ENCODE data around the gene APH1A.
"Not testable (repeated sequence)": the region's sequence is repeated elsewhere in the genome, so short reads cannot be mapped to it uniquely, and the experiment has no call there.

- not testable (repeated sequence) for TF ChIP-seq ZNF274 (IDR thresholded peaks at IDR 0.05; ENCODE audit: low read depth, low read length); SUZ12 (IDR thresholded peaks at IDR 0.05; ENCODE audit: extremely low read depth, insufficient read depth, insufficient read length)
Measured at GRCh38 chr1:150314691-150315090, 45.9 kb upstream of the APH1A start.
